Measurements from ENCODE around the gene SERPINB6.
A peak's percentile ranks its signal among the peaks of the same experiment; 100 is the strongest.
"Not testable (repeated sequence)": the region's sequence is repeated elsewhere in the genome, so short reads cannot be mapped to it uniquely, and the experiment has no call there.

SERPINB6 gene

GRCh38 chr6:2999618-3000557 is 28.5 kb upstream of the SERPINB6 start, which contains the start of gene NQO2:
Gene NQO2, plus strand, starts transcription at chr6:2999894. Its CDS starts 6,659 bp downstream, at chr6:3006553.
- peak; percentile 83 for DNase-seq (ENCODE audit: low read depth)

GRCh38 chr6:2998998-2999617 is 27.7 kb upstream of the SERPINB6 start:
- no peak for DNase-seq (ENCODE audit: low read depth)

GRCh38 chr6:2998249-2998997 is 27.1 kb upstream of the SERPINB6 start:
- not testable (repeated sequence) for DNase-seq (ENCODE audit: low read depth)

- no peak for DNase-seq (ENCODE audit: low read depth)
Measured at GRCh38 chr6:2993755-2994317, 22.5 kb upstream of the SERPINB6 start.

- no peak for DNase-seq (ENCODE audit: low read depth)
Measured at GRCh38 chr6:2992330-2992979, 21.1 kb upstream of the SERPINB6 start.

- DNase-seq (ENCODE audit: low read depth): no peak
Measured at GRCh38 chr6:2990932-2991506, 19.7 kb upstream of the SERPINB6 start.

- no peak for DNase-seq (ENCODE audit: low read depth)
Measured at GRCh38 chr6:2990248-2990931, 19.0 kb upstream of the SERPINB6 start.

- DNase-seq (ENCODE audit: low read depth): no peak
Measured at GRCh38 chr6:2989332-2990247, 18.2 kb upstream of the SERPINB6 start.

GRCh38 chr6:2988426-2989331 is 17.3 kb upstream of the SERPINB6 start:
- peak; percentile 55 for DNase-seq (ENCODE audit: low read depth)

- no peak for DNase-seq (ENCODE audit: low read depth)
Measured at GRCh38 chr6:2988094-2988425, 16.7 kb upstream of the SERPINB6 start.

- DNase-seq (ENCODE audit: low read depth): no peak
Measured at GRCh38 chr6:2986722-2987221, 15.4 kb upstream of the SERPINB6 start.

- no peak for DNase-seq (ENCODE audit: low read depth)
Measured at GRCh38 chr6:2984738-2985406, 13.5 kb upstream of the SERPINB6 start.

GRCh38 chr6:2982426-2983117 is 11.2 kb upstream of the SERPINB6 start:
- DNase-seq (ENCODE audit: low read depth): no peak

GRCh38 chr6:2980465-2980855 is 9.1 kb upstream of the SERPINB6 start:
- no peak for DNase-seq (ENCODE audit: low read depth)

GRCh38 chr6:2979819-2980464 is 8.6 kb upstream of the SERPINB6 start:
- DNase-seq (ENCODE audit: low read depth): no peak

- no peak for DNase-seq (ENCODE audit: low read depth)
Measured at GRCh38 chr6:2978923-2979322, 7.6 kb upstream of the SERPINB6 start.

Measured in stimulated activated CD8-positive, alpha-beta memory T cell treated with anti-CD3 and anti-CD28 coated beads, Interleukin-15, amount 100 ng/mL, for 1 hour (primary cell).